ENCODE results near the gene PSMB10.

The PSMB10 gene

GRCh38 chr16:67949645-67950044, 13.0 kb upstream of the PSMB10 start:
- H2AFZ ChIP-seq: no peak overlapping the region
- H3K9me3 ChIP-seq (ENCODE audit: control insufficient read depth, low read length): no peaks in the 10 kb centered on the region
- H3K27ac ChIP-seq: no peak overlapping the region
- H3K79me2 ChIP-seq: peaks cover 2% of the 10 kb centered on the region
- no peak overlapping the region for H3K9ac ChIP-seq
- no peaks in the 10 kb centered on the region for H3K4me1 ChIP-seq
- no peak overlapping the region for H3K4me3 ChIP-seq (ENCODE audit: low read depth, low read length)
- no peaks in the 10 kb centered on the region for H3K36me3 ChIP-seq (ENCODE audit: control insufficient read depth, insufficient read depth, low read length)
- H3K4me2 ChIP-seq (ENCODE audit: low read length): no peak overlapping the region
- H3K27me3 ChIP-seq (ENCODE audit: control insufficient read depth, insufficient read depth, low read length): no peaks in the 10 kb centered on the region
- TF ChIP-seq, protein P1, sequence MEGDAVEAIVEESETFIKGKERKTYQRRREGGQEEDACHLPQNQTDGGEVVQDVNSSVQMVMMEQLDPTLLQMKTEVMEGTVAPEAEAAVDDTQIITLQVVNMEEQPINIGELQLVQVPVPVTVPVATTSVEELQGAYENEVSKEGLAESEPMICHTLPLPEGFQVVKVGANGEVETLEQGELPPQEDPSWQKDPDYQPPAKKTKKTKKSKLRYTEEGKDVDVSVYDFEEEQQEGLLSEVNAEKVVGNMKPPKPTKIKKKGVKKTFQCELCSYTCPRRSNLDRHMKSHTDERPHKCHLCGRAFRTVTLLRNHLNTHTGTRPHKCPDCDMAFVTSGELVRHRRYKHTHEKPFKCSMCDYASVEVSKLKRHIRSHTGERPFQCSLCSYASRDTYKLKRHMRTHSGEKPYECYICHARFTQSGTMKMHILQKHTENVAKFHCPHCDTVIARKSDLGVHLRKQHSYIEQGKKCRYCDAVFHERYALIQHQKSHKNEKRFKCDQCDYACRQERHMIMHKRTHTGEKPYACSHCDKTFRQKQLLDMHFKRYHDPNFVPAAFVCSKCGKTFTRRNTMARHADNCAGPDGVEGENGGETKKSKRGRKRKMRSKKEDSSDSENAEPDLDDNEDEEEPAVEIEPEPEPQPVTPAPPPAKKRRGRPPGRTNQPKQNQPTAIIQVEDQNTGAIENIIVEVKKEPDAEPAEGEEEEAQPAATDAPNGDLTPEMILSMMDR (IDR thresholded peaks at IDR 0.05): no peak

DNA sequence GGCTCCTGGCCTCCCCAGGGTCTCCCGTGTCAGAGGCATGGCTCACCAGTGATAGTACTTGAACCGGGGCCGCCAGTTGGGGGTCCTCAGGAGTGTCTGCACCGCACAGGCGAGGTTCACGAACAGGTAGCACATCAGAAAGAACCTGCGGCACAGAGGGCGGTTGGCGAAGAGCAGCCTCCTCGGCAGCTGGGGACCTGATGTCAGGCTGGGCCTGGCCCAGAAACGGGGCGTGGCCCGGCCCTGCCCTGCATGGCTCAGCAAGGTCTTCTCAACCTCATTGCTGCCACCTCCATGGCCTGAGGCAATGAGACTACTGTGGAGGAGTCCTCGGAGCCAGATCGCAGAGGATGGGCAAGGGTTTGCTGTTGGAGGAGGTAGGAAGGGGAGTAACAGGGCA, 11.4 kb upstream of the PSMB10 start:
- H2AFZ ChIP-seq: no peak overlapping the region
- TF ChIP-seq, protein P1 (IDR thresholded peaks at IDR 0.05): no peak
- no peak overlapping the region for H3K9ac ChIP-seq
- no peaks in the 10 kb centered on the region for H3K9me3 ChIP-seq (ENCODE audit: control insufficient read depth, low read length)
- no peaks in the 10 kb centered on the region for H3K36me3 ChIP-seq (ENCODE audit: control insufficient read depth, insufficient read depth, low read length)
- H3K27me3 ChIP-seq (ENCODE audit: control insufficient read depth, insufficient read depth, low read length): no peaks in the 10 kb centered on the region
- no peak overlapping the region for H3K27ac ChIP-seq
- no peaks in the 10 kb centered on the region for H3K4me1 ChIP-seq
- H3K79me2 ChIP-seq: peaks cover 2% of the 10 kb centered on the region
- no peak overlapping the region for H3K4me3 ChIP-seq (ENCODE audit: low read depth, low read length)
- no peak overlapping the region for H3K4me2 ChIP-seq (ENCODE audit: low read length)

DNA sequence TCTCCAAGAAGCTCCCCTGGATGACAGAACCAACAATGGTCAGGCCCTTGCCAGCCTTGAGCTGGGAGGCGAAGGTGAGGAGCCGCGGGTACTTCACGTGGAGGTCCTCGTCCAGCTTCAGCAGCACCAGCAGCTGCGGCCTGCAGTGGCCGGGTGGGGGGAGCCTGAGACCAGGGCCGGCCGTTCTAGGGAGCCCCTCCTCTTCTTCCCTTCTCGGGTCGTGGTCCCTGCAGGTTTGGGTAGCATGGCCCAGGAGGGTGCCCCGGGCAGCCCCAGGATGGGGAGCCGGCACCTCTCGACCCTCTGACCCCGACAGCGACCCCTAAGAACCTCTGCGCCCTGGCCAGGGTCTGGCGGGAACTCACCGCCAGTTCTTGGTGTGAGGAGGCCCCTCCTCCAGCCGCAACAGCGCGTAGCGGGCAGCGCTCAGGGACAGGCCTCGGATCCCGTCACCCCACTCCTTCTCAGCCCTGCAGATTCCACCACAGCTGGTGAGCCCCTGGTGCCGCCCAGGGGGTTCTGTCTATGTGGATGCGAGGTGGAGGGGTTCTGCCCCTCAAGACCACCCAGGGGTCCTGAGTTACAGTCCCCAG, 10.4 kb upstream of the PSMB10 start:
- H3K27ac ChIP-seq: no peak overlapping the region
- H3K79me2 ChIP-seq: peaks cover 2% of the 10 kb centered on the region
- H3K9me3 ChIP-seq (ENCODE audit: control insufficient read depth, low read length): no peaks in the 10 kb centered on the region
- no peaks in the 10 kb centered on the region for H3K4me1 ChIP-seq
- no peak overlapping the region for H2AFZ ChIP-seq
- H3K36me3 ChIP-seq (ENCODE audit: control insufficient read depth, insufficient read depth, low read length): no peaks in the 10 kb centered on the region
- H3K4me2 ChIP-seq (ENCODE audit: low read length): no peak overlapping the region
- no peak overlapping the region for H3K9ac ChIP-seq
- no peak overlapping the region for H3K4me3 ChIP-seq (ENCODE audit: low read depth, low read length)
- TF ChIP-seq, protein P1 (IDR thresholded peaks at IDR 0.05): no peak
- H3K27me3 ChIP-seq (ENCODE audit: control insufficient read depth, insufficient read depth, low read length): no peaks in the 10 kb centered on the region

DNA sequence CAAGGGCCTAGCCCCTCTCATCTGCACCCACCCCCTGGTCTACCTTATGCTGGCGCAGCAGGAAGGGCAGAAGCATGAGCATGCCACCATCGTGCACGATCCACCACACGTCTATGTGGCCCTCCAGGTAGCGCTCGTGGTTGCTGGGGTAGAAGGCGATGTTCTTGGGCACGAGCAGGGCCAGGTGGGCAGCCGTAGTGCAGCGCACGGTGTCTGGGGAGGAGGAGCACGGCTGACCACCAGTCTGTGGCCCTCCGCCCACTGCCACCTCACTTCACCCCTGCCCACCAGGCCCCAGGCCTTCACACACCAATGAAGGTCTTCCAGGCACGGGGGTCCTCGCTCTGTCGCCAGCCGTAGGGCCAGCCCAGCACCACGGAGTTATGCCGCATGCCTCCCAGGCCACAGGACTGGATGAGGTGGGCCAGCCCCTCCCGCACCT, 9.5 kb upstream of the PSMB10 start:
- Histone ChIP-seq H3K4me3 (ENCODE audit: low read depth, low read length) (no peak overlapping the region), H3K36me3 (ENCODE audit: control insufficient read depth, insufficient read depth, low read length) (no peaks in the 10 kb centered on the region), H2AFZ (no peak overlapping the region), H3K27me3 (ENCODE audit: control insufficient read depth, insufficient read depth, low read length) (no peaks in the 10 kb centered on the region), H3K4me1 (no peaks in the 10 kb centered on the region), H3K27ac (no peak overlapping the region), H3K79me2 (peaks cover 2% of the 10 kb centered on the region), H3K9me3 (ENCODE audit: control insufficient read depth, low read length) (no peaks in the 10 kb centered on the region), H3K9ac (no peak overlapping the region), H3K4me2 (ENCODE audit: low read length) (no peak overlapping the region)
- TF ChIP-seq, protein P1 (IDR thresholded peaks at IDR 0.05): no peak

DNA sequence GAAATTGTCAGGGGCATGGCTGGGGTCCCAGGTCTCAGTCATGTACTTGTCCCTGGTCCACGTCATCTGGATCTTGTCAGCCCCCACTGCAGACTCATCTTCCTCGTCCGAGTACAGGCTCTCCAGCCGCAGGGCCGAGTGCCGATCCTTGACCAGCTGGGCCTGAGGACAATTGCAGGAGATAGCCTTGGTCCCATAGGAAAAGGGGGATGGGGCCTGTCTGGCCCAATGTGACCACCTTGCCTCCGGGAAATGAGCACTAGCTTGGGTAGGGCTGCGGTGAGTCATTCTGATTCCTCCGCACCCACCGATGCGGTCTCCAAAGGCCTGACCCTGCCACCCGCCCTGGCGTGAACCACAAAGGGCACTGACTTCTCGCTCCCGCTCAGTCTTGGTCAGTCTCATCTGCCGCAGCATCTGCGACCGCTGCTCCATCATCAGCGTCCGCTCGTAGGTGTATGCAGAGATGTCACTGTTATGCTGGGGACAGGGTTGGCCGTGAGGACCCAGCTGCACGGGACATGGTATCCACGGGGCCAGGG, 8.8 kb upstream of the PSMB10 start:
- H3K36me3 ChIP-seq (ENCODE audit: control insufficient read depth, insufficient read depth, low read length): no peaks in the 10 kb centered on the region

More for the DNA sequence above, 8.8 kb upstream of the PSMB10 start:
- H3K27ac ChIP-seq: no peak overlapping the region
- H2AFZ ChIP-seq: no peak overlapping the region
- no peaks in the 10 kb centered on the region for H3K27me3 ChIP-seq (ENCODE audit: control insufficient read depth, insufficient read depth, low read length)
- H3K9me3 ChIP-seq (ENCODE audit: control insufficient read depth, low read length): no peaks in the 10 kb centered on the region
- H3K4me3 ChIP-seq (ENCODE audit: low read depth, low read length): no peak overlapping the region
- TF ChIP-seq, protein P1 (IDR thresholded peaks at IDR 0.05): no peak
- no peak overlapping the region for H3K9ac ChIP-seq
- H3K4me2 ChIP-seq (ENCODE audit: low read length): no peak overlapping the region
- peaks cover 2% of the 10 kb centered on the region for H3K79me2 ChIP-seq
- no peaks in the 10 kb centered on the region for H3K4me1 ChIP-seq
